SK-N-SH (cell line): Measurements from ENCODE around the gene HSF2.

Source experiments
- EP300 ChIP-seq, 2 experiments: IDR thresholded peaks; 2 replicates each; pipeline versions ENCODE4 v1.4.0 to v1.6.1; 2012; ENCODE audit warnings: borderline replicate concordance in 1 of 2, low read depth in 1 of 2, low read length in 1 of 2
- FOXM1 ChIP-seq: IDR thresholded peaks from 2 replicates; pipeline ENCODE4 v1.4.0; 2012; ENCODE audit warnings: low read depth, mild to moderate bottlenecking
- GABPA ChIP-seq: IDR thresholded peaks from 2 replicates; pipeline ENCODE4 v1.4.0; 2012; ENCODE audit warnings: low read depth, mild to moderate bottlenecking
- GATA2 ChIP-seq: sonication (generic); formaldehyde crosslinking; IDR thresholded peaks from 2 replicates; pipeline ENCODE4 v1.5.0; 2020; ENCODE audit warnings: mild to moderate bottlenecking, missing genetic modification reagents
- JUND ChIP-seq: IDR thresholded peaks from 2 replicates; pipeline ENCODE4 v1.4.0; 2012
- POLR2AphosphoS5 ChIP-seq: IDR thresholded peaks from 2 replicates; pipeline ENCODE4 v1.6.1; 2012; ENCODE audit warnings: low read depth, low read length
- RAD21 ChIP-seq: IDR thresholded peaks from 2 replicates; pipeline ENCODE4 v1.6.1; 2012; ENCODE audit warnings: mild to moderate bottlenecking, low read length
- RXRA ChIP-seq: IDR thresholded peaks from 2 replicates; pipeline ENCODE4 v1.4.0; 2012; ENCODE audit warnings: low read depth, mild to moderate bottlenecking, borderline replicate concordance
- TCF12 ChIP-seq: IDR thresholded peaks from 2 replicates; pipeline ENCODE4 v1.4.0; 2012
- TEAD4 ChIP-seq: IDR thresholded peaks from 2 replicates; pipeline ENCODE4 v1.4.0; 2012; ENCODE audit warnings: mild to moderate bottlenecking, borderline replicate concordance; ENCODE audit not compliant: insufficient read depth
- USF1 ChIP-seq: IDR thresholded peaks from 2 replicates; pipeline ENCODE4 v1.4.0; 2012; ENCODE audit warnings: low read depth, borderline replicate concordance
- TF ChIP-seq, protein P1 (sequence below): fragments of 200-600 bp; sonication (generic); IDR thresholded peaks from 2 replicates; pipeline ENCODE4 v1.6.1; 2017; ENCODE audit warnings: antibody characterized with exemption, mild to moderate bottlenecking, moderate library complexity
- TF ChIP-seq, protein P2 (sequence below): fragments of 150-350 bp; IDR thresholded peaks from 2 replicates; pipeline ENCODE4 v1.6.1; 2017; ENCODE audit warnings: antibody characterized with exemption, low read length, low read depth, borderline replicate concordance
- TF ChIP-seq, protein P3 (sequence below): IDR thresholded peaks from 2 replicates; pipeline ENCODE4 v1.4.0; 2012; ENCODE audit warnings: low read depth

GRCh38 chr6:122429323-122429722, 29.9 kb downstream of the HSF2 start:
- TF ChIP-seq, protein P1, sequence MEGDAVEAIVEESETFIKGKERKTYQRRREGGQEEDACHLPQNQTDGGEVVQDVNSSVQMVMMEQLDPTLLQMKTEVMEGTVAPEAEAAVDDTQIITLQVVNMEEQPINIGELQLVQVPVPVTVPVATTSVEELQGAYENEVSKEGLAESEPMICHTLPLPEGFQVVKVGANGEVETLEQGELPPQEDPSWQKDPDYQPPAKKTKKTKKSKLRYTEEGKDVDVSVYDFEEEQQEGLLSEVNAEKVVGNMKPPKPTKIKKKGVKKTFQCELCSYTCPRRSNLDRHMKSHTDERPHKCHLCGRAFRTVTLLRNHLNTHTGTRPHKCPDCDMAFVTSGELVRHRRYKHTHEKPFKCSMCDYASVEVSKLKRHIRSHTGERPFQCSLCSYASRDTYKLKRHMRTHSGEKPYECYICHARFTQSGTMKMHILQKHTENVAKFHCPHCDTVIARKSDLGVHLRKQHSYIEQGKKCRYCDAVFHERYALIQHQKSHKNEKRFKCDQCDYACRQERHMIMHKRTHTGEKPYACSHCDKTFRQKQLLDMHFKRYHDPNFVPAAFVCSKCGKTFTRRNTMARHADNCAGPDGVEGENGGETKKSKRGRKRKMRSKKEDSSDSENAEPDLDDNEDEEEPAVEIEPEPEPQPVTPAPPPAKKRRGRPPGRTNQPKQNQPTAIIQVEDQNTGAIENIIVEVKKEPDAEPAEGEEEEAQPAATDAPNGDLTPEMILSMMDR, result no peak
- TF ChIP-seq GATA2, result no peak
- TF ChIP-seq RAD21, result no peak
- no peak for TF ChIP-seq EP300 (IDR thresholded peaks at IDR 0.05; ENCODE audit: borderline replicate concordance in 1 of 2, low read depth in 1 of 2, low read length in 1 of 2)
- no peak for TF ChIP-seq GABPA
- no peak for TF ChIP-seq FOXM1
- TF ChIP-seq, protein P2, sequence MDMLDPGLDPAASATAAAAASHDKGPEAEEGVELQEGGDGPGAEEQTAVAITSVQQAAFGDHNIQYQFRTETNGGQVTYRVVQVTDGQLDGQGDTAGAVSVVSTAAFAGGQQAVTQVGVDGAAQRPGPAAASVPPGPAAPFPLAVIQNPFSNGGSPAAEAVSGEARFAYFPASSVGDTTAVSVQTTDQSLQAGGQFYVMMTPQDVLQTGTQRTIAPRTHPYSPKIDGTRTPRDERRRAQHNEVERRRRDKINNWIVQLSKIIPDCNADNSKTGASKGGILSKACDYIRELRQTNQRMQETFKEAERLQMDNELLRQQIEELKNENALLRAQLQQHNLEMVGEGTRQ, result no peak
- TF ChIP-seq, protein P3, sequence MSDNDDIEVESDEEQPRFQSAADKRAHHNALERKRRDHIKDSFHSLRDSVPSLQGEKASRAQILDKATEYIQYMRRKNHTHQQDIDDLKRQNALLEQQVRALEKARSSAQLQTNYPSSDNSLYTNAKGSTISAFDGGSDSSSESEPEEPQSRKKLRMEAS, result no peak
- no peak for TF ChIP-seq POLR2AphosphoS5
- TF ChIP-seq RXRA, result no peak
- no peak for TF ChIP-seq JUND
- TF ChIP-seq TCF12, result no peak
- no peak for TF ChIP-seq USF1
- TF ChIP-seq TEAD4, result no peak
